Activated T-cell treated with anti-CD3 and anti-CD28 coated beads for 48 hours (primary cell): ENCODE data around the gene COL3A1.

Source experiments
- DNase-seq: peaks from one replicate; pipeline ENCODE4 v3.0.0-alpha.2; 2020; ENCODE audit warnings: low read depth

COL3A1 gene

GRCh38 chr2:189015359-189015758, 41.2 kb downstream of the COL3A1 start:
- no peak for DNase-seq

GRCh38 chr2:189016311-189016861, 42.2 kb downstream of the COL3A1 start:
- no peak for DNase-seq

GRCh38 chr2:189018631-189019030, 44.5 kb downstream of the COL3A1 start:
- DNase-seq, result no peak

GRCh38 chr2:189020179-189020578, 46.0 kb downstream of the COL3A1 start:
- no peak for DNase-seq

- no peak for DNase-seq
Observed at GRCh38 chr2:189022053-189022481, 47.9 kb downstream of the COL3A1 start.

GRCh38 chr2:189022492-189022891, 48.3 kb downstream of the COL3A1 start:
- DNase-seq, result no peak

- no peak for DNase-seq
Observed at GRCh38 chr2:189024901-189025618, 50.9 kb downstream of the COL3A1 start.

- no peak for DNase-seq
Observed at GRCh38 chr2:189037518-189037917, 63.3 kb downstream of the COL3A1 start.

GRCh38 chr2:189045836-189046235, 71.7 kb downstream of the COL3A1 start:
- DNase-seq, result no peak

GRCh38 chr2:189046320-189046719, 72.1 kb downstream of the COL3A1 start:
- DNase-seq, result no peak

- no peak for DNase-seq
Observed at GRCh38 chr2:189047171-189047888, 73.2 kb downstream of the COL3A1 start.

GRCh38 chr2:189048189-189048588, 74.0 kb downstream of the COL3A1 start:
- no peak for DNase-seq

- DNase-seq, result no peak
Observed at GRCh38 chr2:189049709-189050164, 75.6 kb downstream of the COL3A1 start.

GRCh38 chr2:189050165-189050712, 76.1 kb downstream of the COL3A1 start:
- DNase-seq, result no peak

- no peak for DNase-seq
Observed at GRCh38 chr2:189056200-189057106, 82.3 kb downstream of the COL3A1 start.

- DNase-seq, result no peak
Observed at GRCh38 chr2:189057316-189057715, 83.1 kb downstream of the COL3A1 start.

GRCh38 chr2:189060096-189060642, 86.0 kb downstream of the COL3A1 start:
- no peak for DNase-seq
